ENCODE results near the gene SLC2A5. TPM values are rescaled to one million over a fixed set of nuclear protein-coding genes. Genes with fewer than 3 reads are reported as not detected.

Gene SLC2A5
- total and polyA plus RNA-seq, 9 of the 15 experiments (the other 6 are each of a cell fraction or from before 2014, with no cell fraction given), result 0.08 TPM; not detected in 8

- TF ChIP-seq E4F1 (CRISPR knock-in tag; IDR thresholded peaks at IDR 0.05; ENCODE audit: borderline replicate concordance), result no peak
- no peak for TF ChIP-seq DLX4 (CRISPR knock-in tag; IDR thresholded peaks at IDR 0.05)
- TF ChIP-seq ID3 (CRISPR knock-in tag; IDR thresholded peaks at IDR 0.05), result no peak
- 0 out of 2 replicates have a peak, but pooled peaks have one; percentile 25 for TF ChIP-seq ID3 (tag; IDR thresholded peaks at IDR 0.05)
- 0 out of 2 replicates have a peak, but pooled peaks have one; percentile 48 for TF ChIP-seq EZH2 (IDR thresholded peaks at IDR 0.05; ENCODE audit: borderline replicate concordance, low read depth, low read length)
- TF ChIP-seq SMC3 (conservative IDR thresholded peaks at IDR 0.05; ENCODE audit: insufficient read depth, low read depth, low read length), result peak; percentile 92
- TF ChIP-seq RERE (CRISPR knock-in tag; IDR thresholded peaks at IDR 0.05; ENCODE audit: borderline replicate concordance), result no peak
- TF ChIP-seq HCFC1 (IDR thresholded peaks at IDR 0.05; ENCODE audit: low read depth, low read length), result 0 out of 2 replicates have a peak, but pooled peaks have one; percentile 11
Observed at GRCh38 chr1:9110669-9111356, 41.4 kb upstream of the SLC2A5 start (continued).
